ENCODE measurements around the gene NDC80. TPM values are rescaled to one million over a fixed set of nuclear protein-coding genes. Genes with fewer than 3 reads are reported as not detected.

Gene NDC80
- total and polyA plus RNA-seq, 9 of the 15 experiments (the other 6 are each of a cell fraction or from before 2014, with no cell fraction given), result 65.2 to 97.9 (median 83.3) TPM

- TF ChIP-seq CREB3L1 (IDR thresholded peaks at IDR 0.05; ENCODE audit: borderline replicate concordance, low read depth) (peak; percentile 30; the same call in 1 of the 2 replicates), ZNF175 (CRISPR knock-in tag; IDR thresholded peaks at IDR 0.05; ENCODE audit: low read depth) (no peak), MAFG (tag; conservative IDR thresholded peaks at IDR 0.05) (peak; percentile 87), GTF3C2 (IDR thresholded peaks at IDR 0.05; ENCODE audit: borderline replicate concordance, extremely low read depth, insufficient read length) (no peak), CREB5 (CRISPR knock-in tag; IDR thresholded peaks at IDR 0.05) (no peak), ID3 (CRISPR knock-in tag; IDR thresholded peaks at IDR 0.05) (no peak), ID3 (tag; IDR thresholded peaks at IDR 0.05) (no peak), SAFB (IDR thresholded peaks at IDR 0.05; ENCODE audit: borderline replicate concordance, low read depth, low read length) (no peak), ZNF347 (CRISPR knock-in tag; IDR thresholded peaks at IDR 0.05; ENCODE audit: low read depth) (no peak), ZNF717 (CRISPR knock-in tag; IDR thresholded peaks at IDR 0.05) (no peak), MAFF (IDR thresholded peaks at IDR 0.05; ENCODE audit: low read length) (peak; percentile 67; the same call in 1 of the 2 replicates), JUNB (CRISPR knock-in tag; conservative IDR thresholded peaks at IDR 0.05) (no peak), SREBF2 (CRISPR knock-in tag; IDR thresholded peaks at IDR 0.05) (no peak), BDP1 (IDR thresholded peaks at IDR 0.05; ENCODE audit: insufficient read depth, insufficient read length) (no peak), THAP7 (CRISPR knock-in tag; IDR thresholded peaks at IDR 0.05) (no peak), SMAD2 (IDR thresholded peaks at IDR 0.05; ENCODE audit: low read depth, low read length) (no peak), ZNF408 (CRISPR knock-in tag; IDR thresholded peaks at IDR 0.05; ENCODE audit: low read depth) (no peak), FOXA3 (CRISPR knock-in tag; conservative IDR thresholded peaks at IDR 0.05 in 1 of 2, IDR thresholded peaks at IDR 0.05 in 1 of 2) (no peak), KAT7 (CRISPR knock-in tag; IDR thresholded peaks at IDR 0.05; ENCODE audit: borderline replicate concordance) (peak; percentile 39; the same call in 1 of the 2 replicates), MTA2 (IDR thresholded peaks at IDR 0.05; ENCODE audit: low read depth) (no peak)
Observed at GRCh38 chr18:2569338-2570207, 1.8 kb upstream of the NDC80 start (continued).

Measured in K562 (cell line).